Fibroblast of the aortic adventitia (primary cell): ENCODE results near the gene CABLES1. TPM values are rescaled to one million over a fixed set of nuclear protein-coding genes. Genes with fewer than 3 reads are reported as not detected.
A peak's percentile ranks its signal among the peaks of the same experiment; 100 is the strongest.

Source experiments
- DNase-seq: peaks from one replicate; pipeline ENCODE4 v3.0.0-alpha.2; 2010; ENCODE audit warnings: low read depth
- H3K4me3 ChIP-seq: 2 replicates; pipeline ENCODE4 v1.5.1; 2011; ENCODE audit warnings: low read depth, mild to moderate bottlenecking, control low read depth, low read length, moderate library complexity
- total RNA-seq: library from RNA; depleted of rRNA; stranded (reverse); fragments of >200 nt; gene quantifications from 2 replicates; pipeline ENCODE4 v1.2.3, GENCODE V29; 2012; ENCODE audit warnings: low replicate concordance
- TF ChIP-seq, protein P1 (sequence below): IDR thresholded peaks from 2 replicates; pipeline ENCODE4 v1.5.1; 2011; ENCODE audit warnings: mild to moderate bottlenecking, low read length, control low read depth, inconsistent platforms; ENCODE audit not compliant: insufficient read depth

CABLES1 gene
- total RNA-seq, 1 donor: 7.4 TPM

DNA sequence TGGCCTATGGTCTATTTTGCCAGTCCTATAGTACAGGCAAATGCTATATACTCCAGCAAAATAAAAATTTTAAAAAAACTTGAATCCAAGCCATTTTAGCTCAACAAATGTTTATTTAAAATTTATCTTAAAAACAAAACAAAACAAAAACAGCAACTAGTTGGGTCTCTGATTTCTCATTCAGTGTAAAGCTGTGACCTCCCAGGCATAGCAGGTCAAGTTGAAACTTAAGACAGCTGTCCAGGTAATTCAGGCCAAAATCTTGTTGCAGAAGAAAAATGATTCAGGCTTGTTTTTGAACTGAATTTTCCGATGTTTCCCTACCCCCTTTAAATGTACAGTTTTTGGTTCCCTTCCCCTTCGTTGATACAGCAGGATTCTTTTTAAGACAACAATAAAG lies 58.5 kb downstream of the CABLES1 start:
- DNase-seq: no peak
- no peak overlapping the region for H3K4me3 ChIP-seq
- TF ChIP-seq, protein P1, sequence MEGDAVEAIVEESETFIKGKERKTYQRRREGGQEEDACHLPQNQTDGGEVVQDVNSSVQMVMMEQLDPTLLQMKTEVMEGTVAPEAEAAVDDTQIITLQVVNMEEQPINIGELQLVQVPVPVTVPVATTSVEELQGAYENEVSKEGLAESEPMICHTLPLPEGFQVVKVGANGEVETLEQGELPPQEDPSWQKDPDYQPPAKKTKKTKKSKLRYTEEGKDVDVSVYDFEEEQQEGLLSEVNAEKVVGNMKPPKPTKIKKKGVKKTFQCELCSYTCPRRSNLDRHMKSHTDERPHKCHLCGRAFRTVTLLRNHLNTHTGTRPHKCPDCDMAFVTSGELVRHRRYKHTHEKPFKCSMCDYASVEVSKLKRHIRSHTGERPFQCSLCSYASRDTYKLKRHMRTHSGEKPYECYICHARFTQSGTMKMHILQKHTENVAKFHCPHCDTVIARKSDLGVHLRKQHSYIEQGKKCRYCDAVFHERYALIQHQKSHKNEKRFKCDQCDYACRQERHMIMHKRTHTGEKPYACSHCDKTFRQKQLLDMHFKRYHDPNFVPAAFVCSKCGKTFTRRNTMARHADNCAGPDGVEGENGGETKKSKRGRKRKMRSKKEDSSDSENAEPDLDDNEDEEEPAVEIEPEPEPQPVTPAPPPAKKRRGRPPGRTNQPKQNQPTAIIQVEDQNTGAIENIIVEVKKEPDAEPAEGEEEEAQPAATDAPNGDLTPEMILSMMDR: no peak

DNA sequence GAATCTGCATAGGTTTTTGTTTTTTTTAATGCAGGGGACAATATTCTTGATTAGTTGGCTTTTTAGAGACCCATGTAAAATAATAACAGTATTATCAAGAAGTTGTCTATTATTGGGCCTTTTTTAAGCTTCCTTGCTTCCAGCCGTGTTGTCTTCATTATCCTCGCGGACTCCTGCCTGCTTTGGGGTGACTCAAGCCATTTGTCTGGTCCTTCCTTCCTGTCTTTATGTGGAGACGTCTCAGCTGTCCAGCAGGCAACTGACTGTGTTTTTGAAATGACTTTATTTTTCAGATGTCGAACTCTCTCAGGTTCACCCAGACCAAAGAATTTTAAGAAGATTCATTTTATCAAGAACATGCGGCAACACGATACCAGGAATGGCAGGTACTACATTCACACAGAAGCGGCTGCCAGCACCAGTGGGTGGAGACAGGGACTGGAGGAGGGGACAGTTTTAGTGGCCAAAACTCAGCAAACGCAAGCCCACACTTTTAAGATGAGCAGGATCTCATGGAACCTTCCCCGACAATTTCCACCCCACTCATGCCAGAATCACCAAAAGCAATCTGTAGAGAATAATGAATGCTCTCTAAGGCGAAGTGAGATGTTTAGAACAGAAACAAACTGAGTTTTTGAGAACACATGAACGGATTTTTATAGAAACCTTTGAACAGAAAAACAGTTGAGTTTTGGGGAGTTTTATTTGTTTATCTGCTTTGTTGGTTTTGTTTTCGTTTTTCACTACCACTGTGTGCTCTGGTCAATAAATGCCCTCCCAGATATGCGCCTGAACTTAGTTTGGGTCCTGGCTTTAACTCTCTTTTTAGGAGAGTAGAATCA lies 59.1 kb downstream of the CABLES1 start:
- no peak overlapping the region for H3K4me3 ChIP-seq
- peak; percentile 48 for DNase-seq
- TF ChIP-seq, protein P1: no peak

DNA sequence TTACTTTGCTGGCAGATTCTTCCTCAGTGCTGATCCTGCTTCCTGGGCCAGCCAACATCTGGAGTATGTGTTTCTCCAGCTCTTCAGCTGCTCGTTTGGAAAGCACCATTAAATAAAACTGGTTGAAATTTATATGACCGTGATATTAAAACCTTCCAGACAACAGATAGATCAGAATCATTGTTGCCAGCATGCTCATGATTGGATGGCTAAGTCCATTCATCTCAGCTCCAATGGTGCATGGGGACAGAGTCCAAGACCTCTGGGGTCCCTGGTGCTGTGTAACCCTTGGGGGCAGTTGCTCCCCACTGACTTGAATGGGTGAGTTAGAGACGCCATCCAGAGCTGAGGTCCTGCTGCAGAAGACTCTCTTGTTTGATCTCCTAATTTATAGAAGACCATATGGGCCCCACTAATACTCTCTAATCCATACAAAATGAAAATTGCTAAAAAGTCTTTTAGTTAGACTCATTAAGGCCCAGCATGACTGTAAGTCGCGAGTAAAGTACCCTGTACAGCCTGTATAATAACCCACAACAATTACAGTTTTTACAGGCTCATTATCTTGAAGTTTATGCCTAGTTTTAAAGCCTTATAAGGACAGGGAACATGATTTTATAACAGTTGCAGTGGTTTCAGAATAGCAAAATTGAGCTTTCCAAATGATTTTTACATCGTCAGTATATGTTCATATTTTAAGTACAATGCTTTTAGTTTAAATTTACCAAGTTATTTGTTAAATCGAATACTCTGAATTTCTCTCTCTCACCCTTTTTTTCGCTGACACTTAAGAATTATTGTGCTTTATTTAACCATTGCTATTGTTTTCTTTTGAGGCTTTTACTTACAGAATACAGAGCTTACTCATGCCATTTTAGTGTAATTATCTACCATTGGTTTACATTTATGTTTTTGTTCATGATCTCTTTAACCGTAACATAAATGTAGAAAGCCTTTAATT lies 60.0 kb downstream of the CABLES1 start:
- peak; percentile 35 for DNase-seq
- H3K4me3 ChIP-seq: no peak overlapping the region
- TF ChIP-seq, protein P1: no peak

DNA sequence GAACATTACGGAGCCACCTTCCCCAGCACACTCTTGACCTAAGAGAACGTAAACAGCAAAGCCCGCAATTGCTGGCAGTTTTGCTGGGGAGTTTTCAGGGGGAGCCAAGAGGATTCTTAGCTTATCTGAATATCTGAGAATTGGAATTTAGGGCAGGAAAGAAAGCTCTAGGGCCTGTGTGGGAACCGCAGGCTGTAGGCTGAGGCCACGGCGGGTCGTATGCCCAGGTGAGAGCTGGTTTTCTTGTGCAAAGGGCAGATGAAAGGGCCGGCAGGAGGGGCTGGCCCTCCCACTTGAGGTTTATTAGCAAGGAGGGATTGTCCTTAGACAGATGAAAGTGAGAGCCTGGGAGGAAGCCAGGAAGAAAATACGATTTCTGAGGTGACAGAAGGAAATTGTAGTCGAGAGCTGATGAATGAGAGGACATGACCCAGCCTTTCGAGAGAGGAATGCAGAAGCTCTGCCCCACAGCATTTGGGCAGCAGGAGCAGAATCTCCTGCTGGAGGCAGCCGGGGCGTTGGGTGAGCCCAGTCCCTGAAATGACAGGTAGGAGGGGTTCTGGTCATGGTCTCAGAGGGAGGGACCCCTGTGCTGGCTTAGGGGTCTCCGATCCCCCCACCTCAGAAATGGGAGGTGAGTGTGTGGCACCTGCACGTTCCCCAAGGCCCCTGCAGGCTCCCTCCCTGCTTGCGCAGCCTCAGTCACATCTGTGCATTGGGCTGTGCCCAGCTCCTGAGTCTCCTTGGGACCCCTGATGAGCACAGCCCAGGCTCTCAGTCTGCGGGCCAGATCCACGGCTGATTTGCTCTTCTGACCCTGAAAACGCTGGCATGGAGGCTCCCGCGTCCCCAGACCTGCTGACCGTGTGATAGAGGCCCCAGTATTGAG lies 61.1 kb downstream of the CABLES1 start:
- TF ChIP-seq, protein P1: no peak
- no peak for DNase-seq
- H3K4me3 ChIP-seq: no peak overlapping the region

DNA sequence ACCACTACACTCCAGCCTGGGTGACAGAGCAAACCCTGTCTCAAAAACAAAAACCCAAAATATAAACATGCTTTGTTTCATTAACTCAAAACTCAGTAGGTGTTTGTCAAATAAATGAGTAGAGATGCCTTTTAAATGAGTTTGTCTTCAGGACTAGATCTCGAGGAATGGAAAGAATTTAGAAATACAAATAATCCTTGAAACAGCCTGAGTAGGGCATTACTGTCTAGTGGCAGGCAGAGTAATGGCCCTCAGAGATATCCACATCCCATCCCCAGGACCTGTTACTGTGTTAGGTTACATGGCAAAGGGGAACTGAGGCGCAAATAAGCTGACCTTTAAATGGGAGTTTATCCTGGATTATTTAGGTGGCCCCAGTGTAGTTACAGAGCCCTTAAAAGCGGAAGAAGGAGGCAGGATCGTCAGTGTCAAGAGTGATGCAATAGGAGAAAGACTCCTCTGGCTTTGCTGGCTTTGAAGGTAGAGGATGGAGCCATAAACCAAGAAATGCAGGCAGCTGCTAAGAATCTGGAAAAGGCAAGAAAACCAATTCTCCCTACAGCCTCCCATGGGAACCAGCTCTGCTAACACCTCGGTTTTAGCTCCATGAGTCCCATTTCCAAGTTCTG lies 63.0 kb downstream of the CABLES1 start:
- H3K4me3 ChIP-seq: no peak overlapping the region
- no peak for DNase-seq
- TF ChIP-seq, protein P1: no peak

DNA sequence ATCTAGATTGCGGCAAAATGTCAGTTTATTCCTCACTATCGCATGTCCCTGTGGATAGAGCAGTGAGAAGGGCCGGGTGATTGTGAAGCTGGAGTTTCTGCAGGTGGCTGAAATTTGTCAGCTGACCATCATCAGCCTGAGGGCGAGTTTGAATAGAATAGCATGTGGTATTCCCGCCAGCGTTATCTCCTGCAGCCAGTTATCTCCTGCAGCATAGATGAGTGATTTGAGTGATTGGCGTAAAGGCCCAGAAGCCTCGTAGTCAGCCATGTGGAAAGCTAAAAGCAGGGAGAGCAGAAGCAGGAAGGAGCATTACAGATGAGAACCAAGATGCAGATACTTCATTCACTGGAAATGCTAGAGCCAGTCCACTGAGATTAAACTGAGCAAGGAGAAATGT lies 65.5 kb downstream of the CABLES1 start:
- TF ChIP-seq, protein P1: no peak
- no peak overlapping the region for H3K4me3 ChIP-seq
- no peak for DNase-seq
